GM23338 (cell line): Measurements from ENCODE around the gene PARP2.

Experiments used
- EZH2 ChIP-seq: fragments of 200-600 bp; sonication (generic); IDR thresholded peaks from one replicate; pipeline ENCODE4 v1.8.0; 2017; ENCODE audit warnings: antibody characterized with exemption, mild to moderate bottlenecking, low read depth; ENCODE audit not compliant: unreplicated experiment
- EZH2phosphoT487 ChIP-seq: fragments of 200-600 bp; sonication (generic); IDR thresholded peaks from one replicate; pipeline ENCODE4 v1.8.1; 2018; ENCODE audit warnings: antibody characterized with exemption; ENCODE audit not compliant: unreplicated experiment
- JUNB ChIP-seq: IDR thresholded peaks from one replicate; pipeline ENCODE4 v1.6.1; 2016; ENCODE audit warnings: antibody characterized with exemption; ENCODE audit not compliant: unreplicated experiment
- POLR2AphosphoS5 ChIP-seq: IDR thresholded peaks from 2 replicates; pipeline ENCODE4 v1.6.1; 2016; ENCODE audit warnings: antibody characterized with exemption, low read depth
- ZNF462 ChIP-seq: fragments of 250-450 bp; sonication (Bioruptor Pico); IDR thresholded peaks from 2 replicates; pipeline ENCODE4 v1.5.0; 2020; ENCODE audit warnings: mild to moderate bottlenecking, moderate library complexity
- TF ChIP-seq, protein P1 (sequence below), 2 experiments: fragments of 200-600 bp in 1 of 2; sonication (generic) in 1 of 2; conservative IDR thresholded peaks; 2 replicates each; pipeline versions ENCODE4 v1.5.1 to v1.6.1; 2016 to 2017; ENCODE audit warnings: antibody characterized with exemption in 2 of 2, low read depth in 2 of 2, mild to moderate bottlenecking in 2 of 2, moderate library complexity in 1 of 2
- TF ChIP-seq, protein P2 (sequence below): IDR thresholded peaks from 2 replicates; pipeline ENCODE4 v1.6.1; 2016; ENCODE audit warnings: antibody characterized with exemption

- TF ChIP-seq EZH2phosphoT487 (no peak), EZH2 (no peak), JUNB (no peak), POLR2AphosphoS5 (peak; percentile 76), ZNF462 (CRISPR knock-in tag) (no peak)
- TF ChIP-seq, protein P1, sequence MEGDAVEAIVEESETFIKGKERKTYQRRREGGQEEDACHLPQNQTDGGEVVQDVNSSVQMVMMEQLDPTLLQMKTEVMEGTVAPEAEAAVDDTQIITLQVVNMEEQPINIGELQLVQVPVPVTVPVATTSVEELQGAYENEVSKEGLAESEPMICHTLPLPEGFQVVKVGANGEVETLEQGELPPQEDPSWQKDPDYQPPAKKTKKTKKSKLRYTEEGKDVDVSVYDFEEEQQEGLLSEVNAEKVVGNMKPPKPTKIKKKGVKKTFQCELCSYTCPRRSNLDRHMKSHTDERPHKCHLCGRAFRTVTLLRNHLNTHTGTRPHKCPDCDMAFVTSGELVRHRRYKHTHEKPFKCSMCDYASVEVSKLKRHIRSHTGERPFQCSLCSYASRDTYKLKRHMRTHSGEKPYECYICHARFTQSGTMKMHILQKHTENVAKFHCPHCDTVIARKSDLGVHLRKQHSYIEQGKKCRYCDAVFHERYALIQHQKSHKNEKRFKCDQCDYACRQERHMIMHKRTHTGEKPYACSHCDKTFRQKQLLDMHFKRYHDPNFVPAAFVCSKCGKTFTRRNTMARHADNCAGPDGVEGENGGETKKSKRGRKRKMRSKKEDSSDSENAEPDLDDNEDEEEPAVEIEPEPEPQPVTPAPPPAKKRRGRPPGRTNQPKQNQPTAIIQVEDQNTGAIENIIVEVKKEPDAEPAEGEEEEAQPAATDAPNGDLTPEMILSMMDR (conservative IDR thresholded peaks at IDR 0.05; ENCODE audit: low read depth in 2 of 2), result no peak
- TF ChIP-seq, protein P2, sequence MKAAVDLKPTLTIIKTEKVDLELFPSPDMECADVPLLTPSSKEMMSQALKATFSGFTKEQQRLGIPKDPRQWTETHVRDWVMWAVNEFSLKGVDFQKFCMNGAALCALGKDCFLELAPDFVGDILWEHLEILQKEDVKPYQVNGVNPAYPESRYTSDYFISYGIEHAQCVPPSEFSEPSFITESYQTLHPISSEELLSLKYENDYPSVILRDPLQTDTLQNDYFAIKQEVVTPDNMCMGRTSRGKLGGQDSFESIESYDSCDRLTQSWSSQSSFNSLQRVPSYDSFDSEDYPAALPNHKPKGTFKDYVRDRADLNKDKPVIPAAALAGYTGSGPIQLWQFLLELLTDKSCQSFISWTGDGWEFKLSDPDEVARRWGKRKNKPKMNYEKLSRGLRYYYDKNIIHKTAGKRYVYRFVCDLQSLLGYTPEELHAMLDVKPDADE, result no peak
Measured at GRCh38 chr14:20332788-20333493, 10.5 kb upstream of the PARP2 start, which contains the start of gene CCNB1IP1.
